Loucy (cell line): ENCODE measurements around the gene YTHDF1.

Experiments
- CTCF ChIP-seq: fragments of 200-600 bp; sonication (generic); conservative IDR thresholded peaks from 2 replicates; pipeline ENCODE4 v1.5.1; 2014; ENCODE audit warnings: mild to moderate bottlenecking, antibody characterized with exemption, low read length
- EZH2phosphoT487 ChIP-seq: fragments of 200-600 bp; IDR thresholded peaks from 2 replicates; pipeline ENCODE4 v1.6.1; 2018; ENCODE audit warnings: antibody characterized with exemption, mild to moderate bottlenecking, moderate library complexity, borderline replicate concordance

GRCh38 chr20:63202021-63202420 is 13.9 kb downstream of the YTHDF1 start:
- TF ChIP-seq CTCF (no peak), EZH2phosphoT487 (no peak)
